Measurements from ENCODE around the gene PRKAG2.

DNA sequence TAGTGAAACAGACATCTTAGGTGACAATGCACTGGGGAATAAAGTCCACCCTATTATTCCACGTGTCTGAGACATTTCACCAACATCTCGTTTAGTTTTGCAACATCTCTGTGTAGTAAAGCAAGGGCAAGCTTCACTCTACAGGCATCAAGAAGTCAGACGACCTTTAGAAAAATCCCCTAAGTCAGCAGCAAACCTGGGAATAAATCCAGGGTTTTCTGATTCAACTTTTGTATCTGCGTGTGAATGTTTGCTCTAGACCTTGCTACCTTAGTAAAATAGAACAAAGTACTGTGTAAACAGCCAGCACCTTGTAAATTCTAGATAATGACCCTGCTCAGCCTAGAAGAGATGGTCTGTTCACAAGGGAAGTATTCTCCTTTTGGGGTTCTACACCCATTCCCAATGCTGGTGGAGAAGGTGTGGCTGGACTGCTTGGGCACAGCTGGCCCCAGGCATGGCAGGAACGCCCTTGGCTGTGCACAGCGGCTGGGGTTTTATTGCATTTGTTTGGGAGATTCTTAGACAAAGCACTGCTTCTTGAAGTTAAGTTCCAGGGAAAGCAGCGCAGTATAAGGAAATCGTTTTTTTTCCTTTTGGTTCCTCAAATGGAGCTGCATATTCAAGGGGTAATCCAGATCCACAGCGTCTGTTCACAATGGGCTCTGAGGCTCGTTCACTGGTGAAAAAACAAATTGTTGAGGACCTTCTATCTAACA lies 41.0 kb upstream of the PRKAG2 start:
- TF ChIP-seq, protein P1, sequence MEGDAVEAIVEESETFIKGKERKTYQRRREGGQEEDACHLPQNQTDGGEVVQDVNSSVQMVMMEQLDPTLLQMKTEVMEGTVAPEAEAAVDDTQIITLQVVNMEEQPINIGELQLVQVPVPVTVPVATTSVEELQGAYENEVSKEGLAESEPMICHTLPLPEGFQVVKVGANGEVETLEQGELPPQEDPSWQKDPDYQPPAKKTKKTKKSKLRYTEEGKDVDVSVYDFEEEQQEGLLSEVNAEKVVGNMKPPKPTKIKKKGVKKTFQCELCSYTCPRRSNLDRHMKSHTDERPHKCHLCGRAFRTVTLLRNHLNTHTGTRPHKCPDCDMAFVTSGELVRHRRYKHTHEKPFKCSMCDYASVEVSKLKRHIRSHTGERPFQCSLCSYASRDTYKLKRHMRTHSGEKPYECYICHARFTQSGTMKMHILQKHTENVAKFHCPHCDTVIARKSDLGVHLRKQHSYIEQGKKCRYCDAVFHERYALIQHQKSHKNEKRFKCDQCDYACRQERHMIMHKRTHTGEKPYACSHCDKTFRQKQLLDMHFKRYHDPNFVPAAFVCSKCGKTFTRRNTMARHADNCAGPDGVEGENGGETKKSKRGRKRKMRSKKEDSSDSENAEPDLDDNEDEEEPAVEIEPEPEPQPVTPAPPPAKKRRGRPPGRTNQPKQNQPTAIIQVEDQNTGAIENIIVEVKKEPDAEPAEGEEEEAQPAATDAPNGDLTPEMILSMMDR (IDR thresholded peaks at IDR 0.05; ENCODE audit: low read depth, low read length) = no peak
- TF ChIP-seq EZH2phosphoT487 (IDR thresholded peaks at IDR 0.05; ENCODE audit: low read depth) = no peak
